GM21360 (cell line): Measurements from ENCODE around the gene SIPA1L3.
"Not testable (repeated sequence)": the region's sequence is repeated elsewhere in the genome, so short reads cannot be mapped to it uniquely, and the experiment has no call there.

Source experiments
- ATAC-seq: cut with Tn5 transposase; IDR thresholded peaks from one replicate; pipeline ENCODE4 v1.9.1; 2021; ENCODE audit warnings: mild to moderate bottlenecking, moderate library complexity; ENCODE audit not compliant: unreplicated experiment

The SIPA1L3 gene

DNA sequence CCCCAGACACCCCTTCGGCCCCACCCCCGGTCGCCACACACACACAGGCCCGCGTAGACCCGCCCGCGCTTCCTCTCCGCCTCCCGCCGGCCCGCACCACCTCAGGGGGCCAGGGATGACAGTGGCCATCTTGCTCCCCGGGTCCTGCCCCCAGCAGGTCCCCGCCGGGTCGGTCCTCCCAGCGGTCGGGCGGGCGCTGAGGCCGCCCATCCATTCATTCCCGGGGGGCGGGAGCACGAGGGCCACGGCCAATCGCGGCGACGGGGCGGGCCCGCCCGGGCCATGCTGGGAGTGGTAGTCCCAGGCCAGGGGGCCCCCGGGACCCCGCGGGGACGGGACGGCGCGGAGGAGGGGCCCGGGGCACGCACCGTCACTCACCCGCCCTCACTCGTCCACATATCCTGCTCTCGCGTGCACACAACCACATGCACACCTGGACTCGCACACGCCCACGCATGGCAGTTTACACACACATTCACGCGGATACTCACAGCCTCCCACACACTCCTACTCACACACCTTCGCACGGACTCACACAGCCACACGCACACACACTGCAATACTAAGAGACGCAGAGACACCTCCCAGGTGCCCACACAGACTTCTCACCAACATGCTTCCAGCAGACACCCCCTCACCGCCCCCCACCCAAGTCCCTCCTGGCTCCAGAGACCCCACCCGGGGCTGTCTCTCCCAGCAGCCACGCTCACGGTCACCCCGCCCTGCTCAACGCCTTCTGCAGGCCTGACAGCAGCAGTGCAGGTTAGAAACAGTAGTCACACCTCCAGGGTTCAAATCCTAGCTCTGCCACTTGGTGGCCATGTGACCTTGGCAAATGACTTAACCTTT is 317.2 kb downstream of the SIPA1L3 start, which contains the start of gene DPF1:
Gene DPF1 (minus strand): TSS at position 209 of the 849 bp plus-strand sequence. CDS start 80 bp downstream, at position 129.
- peak; percentile 68 for ATAC-seq

DNA sequence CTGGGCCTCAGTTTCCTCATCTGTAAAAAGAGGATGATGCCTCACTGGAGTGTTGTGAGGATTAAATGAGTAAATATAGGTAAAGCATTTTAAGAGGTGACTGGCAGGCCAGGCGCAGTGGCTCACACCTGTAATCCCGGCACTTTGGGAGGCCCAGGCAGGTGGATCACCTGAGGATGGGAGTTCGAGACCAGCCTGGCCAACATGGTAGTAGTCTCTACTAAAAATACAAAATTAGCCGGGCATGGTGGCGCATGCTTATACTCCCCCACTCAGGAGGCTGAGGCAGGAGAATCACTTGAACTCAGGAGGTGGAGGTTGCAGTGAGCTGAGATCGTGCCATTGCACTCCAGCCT is 317.8 kb downstream of the SIPA1L3 start:
- ATAC-seq: not testable (repeated sequence)

DNA sequence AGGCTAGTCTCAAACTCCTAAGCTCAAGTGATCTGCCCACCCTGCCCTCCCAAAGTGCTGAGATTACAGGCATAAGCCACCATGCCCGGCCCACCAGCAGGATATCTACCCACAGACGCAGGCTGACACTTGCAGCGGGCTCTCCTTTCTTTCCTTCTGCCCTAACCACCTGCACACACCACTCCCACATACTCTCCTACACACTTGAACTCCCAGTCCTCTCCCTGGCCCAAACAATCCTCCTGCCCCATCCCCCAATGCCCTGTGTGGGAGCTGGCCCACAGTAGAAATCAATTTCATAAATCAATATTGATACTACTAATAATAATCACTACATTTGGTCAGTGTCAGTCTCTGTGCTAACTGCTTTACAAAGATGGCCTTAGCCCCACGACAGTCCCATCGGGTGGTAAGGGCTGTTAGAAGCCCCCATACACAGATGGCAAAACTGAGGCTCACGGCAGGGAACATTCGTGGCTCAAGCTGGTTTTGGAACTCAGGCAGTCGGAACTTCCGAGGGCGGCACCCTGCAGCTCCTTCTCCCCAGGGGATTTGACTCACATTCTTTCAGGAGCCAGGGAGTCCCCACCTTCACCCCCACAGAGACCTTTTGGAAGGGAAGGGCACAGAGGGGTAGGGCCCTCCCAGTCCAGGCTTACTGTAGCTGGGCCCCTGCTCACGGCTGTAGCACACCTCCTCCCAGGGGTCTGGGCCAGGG is 320.4 kb downstream of the SIPA1L3 start:
- ATAC-seq: no peak

DNA sequence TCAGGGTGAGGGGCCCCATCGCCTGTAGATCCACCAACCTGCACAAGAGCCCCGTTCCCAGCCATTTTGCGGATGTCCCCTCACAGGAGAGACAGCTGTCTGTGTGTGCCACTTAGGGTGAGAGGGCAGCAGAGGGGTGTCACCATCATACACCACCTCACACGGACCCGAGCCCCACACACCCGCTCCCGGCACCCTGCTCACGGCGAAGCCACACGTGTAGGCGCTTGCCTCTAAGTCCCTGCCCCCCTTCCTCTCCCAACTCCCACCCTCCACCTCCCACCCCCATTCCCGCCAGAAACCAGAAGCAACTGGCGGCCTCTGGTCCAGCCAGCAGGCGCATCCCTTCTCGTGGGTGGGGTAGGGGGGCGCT is 321.0 kb downstream of the SIPA1L3 start:
- ATAC-seq: no peak

DNA sequence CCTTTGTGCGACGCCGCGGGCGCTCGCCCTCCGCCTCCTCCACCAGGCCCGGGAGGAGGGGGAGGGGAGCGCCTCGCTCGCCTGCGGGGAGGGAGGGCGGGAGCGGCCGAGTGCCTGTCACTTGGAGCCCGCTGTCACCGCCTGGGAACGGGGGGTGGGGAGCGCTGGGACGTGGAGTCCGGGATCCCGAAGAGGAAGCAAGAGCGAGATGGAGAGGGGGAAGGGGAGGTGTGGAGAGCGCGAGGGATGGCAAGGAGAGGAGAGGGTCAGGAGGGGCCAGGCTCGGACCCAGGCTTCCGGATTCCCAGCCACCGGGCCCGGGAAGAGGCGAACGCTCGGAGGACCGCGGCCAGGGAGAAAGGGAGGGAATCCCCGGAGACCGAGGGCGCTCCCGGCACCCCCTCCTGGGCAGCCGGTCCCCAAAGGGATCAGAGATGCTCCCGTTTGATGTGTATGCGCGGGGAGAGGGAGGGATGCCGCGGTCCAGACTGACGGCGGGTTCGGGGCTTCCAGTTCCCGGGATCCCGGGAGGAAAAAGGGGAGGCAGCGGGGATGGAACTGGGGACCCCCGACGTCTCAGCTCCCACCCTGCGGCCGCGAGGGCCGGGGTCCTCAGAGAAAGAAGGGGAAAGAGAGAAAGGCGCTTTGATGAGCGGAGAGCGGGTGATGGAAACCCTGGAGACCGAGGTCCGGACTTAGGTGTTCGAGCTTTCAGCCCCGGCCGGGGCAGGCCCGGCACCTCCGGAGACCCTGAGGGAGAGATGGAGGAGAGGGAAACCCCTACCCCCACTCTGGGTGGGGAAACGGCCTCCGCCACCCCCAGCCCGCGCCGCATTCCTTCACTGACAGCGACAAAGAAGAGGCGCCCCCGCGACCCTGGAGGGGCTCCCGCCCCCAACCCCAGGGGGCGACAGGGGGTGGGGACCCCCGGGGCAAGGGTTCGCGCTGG is 321.8 kb downstream of the SIPA1L3 start:
- ATAC-seq: no peak

DNA sequence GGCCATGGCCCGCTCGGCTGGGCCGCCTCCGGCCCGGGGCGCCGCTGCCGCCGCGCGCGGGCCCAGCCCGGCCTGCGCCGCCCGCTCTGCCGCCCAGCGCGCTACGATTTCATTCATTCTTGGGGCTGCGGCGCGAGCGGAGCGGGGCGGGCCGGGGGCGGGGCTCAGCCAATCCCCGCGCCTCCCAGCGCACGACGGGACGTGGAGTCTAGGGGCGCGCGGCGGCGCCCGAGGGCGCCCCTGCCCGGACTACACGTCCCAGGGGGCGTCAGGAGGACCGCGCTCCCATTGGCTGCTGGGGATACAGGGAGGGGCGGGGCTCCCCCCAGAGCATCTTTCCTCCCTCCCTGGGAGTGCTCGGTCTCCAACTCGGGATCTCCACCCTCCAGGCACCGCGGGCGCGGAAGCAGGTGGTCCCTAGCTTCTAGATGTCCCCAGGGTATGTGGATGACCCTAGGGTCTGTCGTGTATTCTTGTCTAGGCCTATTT is 322.6 kb downstream of the SIPA1L3 start:
- peak; percentile 78 for ATAC-seq

DNA sequence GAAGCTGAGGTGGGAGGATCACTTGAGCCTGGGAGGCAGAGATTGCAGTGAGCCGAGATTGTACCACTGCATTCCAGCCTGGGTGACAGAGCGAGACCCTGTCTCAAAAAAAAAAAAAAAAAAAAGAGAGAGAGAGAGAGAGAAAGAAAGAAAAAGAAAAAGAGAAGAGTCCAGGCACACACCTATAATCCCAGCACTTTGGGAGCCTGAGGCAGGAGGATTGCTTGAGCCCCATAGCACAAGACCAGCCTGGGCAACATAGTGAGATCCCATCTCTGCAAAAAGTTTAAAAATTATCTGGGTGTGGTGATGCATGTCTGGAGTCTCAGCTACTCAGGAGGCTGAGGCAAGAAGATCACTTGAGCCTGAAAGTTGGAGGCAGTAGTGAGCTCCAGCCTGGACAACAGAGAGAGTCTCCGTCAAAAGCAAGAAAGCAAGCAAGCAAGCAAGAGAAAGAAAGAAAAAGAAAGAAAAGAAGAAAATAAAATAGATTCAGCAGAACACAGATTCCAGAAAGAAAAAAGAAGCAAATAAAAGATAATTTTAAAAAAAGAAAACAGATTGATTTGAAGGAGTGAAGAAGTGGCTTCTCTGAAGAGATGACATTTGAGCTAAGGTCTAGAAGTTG is 323.6 kb downstream of the SIPA1L3 start:
- not testable (repeated sequence) for ATAC-seq

DNA sequence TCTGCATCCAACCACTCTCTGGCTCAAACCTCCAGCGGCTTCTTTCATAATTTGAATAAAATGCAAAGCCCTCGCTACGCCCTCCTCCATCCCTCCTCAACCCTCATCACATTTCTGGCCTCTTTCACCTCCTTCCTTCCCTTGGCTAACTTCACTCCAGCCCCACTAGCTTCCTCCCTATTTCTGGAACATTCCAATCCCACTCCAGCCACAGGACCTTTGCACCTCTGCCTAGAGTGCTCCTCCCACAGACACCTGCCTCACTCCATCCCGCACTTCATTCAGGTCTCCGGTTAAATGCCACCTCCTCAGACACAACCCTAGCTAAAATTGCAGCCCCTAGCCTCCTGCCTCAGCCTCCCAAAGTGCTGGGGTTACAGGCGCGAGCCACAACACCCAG is 324.9 kb downstream of the SIPA1L3 start:
- no peak for ATAC-seq

GRCh38 chr19:38233740-38234251 is 326.8 kb downstream of the SIPA1L3 start:
- ATAC-seq: no peak

GRCh38 chr19:38234615-38235014 is 327.6 kb downstream of the SIPA1L3 start:
- ATAC-seq: no peak

DNA sequence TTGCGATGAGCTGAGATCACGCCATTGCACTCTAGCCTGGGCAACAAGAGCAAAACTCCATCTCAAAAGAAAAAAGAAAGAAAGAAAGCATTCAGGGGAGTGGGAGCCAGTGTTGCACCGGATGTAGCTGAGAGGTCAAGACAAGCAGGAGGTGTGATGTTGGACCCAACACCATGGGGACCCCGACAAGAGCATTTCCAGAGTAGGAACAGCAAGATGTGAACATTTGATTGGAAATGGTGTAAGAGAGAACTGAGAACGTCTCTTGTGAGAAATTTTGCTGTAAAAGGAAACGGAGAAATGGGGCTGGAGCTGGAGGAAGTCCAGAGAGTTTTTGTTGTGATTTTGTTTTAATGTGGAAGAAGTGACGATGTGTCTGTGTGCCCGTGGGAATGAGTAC is 332.8 kb downstream of the SIPA1L3 start:
- ATAC-seq: no peak

DNA sequence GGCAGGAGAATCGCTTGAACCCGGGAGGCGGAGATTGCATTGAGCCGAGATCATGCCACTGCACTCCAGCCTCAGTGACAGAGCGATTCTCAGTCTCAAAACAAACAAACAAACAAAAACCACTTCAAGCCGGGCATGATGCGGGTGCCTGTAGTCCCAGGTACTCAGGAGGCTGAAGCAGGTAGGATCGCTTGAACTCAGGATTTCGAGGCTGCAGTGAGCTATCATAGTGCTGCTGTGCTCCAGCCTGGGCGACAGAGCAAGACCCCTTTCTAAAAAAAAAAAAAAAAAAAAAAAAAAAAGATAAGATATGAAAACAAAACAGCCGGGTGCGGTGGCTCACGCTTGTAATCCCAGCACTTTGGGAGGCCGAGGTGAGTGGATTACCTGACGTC is 336.3 kb downstream of the SIPA1L3 start:
- no peak for ATAC-seq

- no peak for ATAC-seq
Measured at GRCh38 chr19:38245826-38246498, 339.0 kb downstream of the SIPA1L3 start.

DNA sequence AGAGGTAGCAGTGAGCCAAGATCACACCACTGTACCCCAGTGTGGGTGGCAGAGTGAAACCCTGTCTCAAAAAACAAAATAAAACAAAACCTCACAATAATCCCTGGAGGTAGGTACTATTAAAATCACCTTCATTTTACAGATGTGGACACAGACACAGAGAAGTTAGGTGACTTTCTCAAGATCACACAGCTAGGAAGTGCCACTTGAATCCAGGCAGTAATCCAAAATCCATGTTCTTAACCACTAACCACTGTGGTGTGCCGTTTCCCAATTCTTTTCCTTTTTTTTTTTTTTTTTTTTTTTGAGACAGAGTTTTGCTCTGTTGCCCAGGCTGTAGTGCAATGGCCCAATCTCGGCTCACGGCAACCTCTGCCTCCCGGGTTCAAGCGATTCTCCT is 340.1 kb downstream of the SIPA1L3 start:
- ATAC-seq: no peak

GRCh38 chr19:38247734-38248268 is 340.8 kb downstream of the SIPA1L3 start:
- ATAC-seq: no peak

- ATAC-seq: no peak
Measured at GRCh38 chr19:38248421-38248820, 341.4 kb downstream of the SIPA1L3 start.

- ATAC-seq: no peak
Measured at GRCh38 chr19:38250428-38250820, 343.4 kb downstream of the SIPA1L3 start.

- ATAC-seq: no peak
Measured at GRCh38 chr19:38250821-38251563, 344.0 kb downstream of the SIPA1L3 start.

DNA sequence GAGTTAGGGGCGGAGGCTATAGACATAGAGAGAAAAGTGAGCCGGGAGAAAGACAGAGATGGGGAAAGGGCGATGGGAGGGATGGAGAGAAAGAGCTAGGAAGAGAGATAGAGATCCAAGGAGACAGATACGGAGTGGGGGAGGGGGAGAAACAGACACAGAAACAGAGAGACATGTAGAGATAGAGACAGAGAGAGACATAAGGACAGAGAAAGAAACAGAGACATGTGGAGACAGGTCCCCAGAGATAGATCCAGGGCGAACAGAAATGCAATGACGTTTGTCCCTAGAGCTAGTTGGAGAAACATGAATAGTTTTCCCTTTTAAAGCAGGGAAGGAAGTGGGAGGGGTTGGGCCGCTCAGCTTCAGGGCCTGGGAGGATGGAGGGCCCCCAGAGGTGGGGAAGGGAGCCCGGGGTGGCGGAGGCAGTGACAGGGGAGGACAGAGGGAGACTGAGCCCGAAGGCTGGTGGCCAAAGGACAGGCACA is 344.6 kb downstream of the SIPA1L3 start:
- no peak for ATAC-seq
